Measurements from ENCODE around the gene KCNIP4.
A peak's percentile ranks its signal among the peaks of the same experiment; 100 is the strongest.
"Not testable (repeated sequence)": the region's sequence is repeated elsewhere in the genome, so short reads cannot be mapped to it uniquely, and the experiment has no call there.

Gene KCNIP4

DNA sequence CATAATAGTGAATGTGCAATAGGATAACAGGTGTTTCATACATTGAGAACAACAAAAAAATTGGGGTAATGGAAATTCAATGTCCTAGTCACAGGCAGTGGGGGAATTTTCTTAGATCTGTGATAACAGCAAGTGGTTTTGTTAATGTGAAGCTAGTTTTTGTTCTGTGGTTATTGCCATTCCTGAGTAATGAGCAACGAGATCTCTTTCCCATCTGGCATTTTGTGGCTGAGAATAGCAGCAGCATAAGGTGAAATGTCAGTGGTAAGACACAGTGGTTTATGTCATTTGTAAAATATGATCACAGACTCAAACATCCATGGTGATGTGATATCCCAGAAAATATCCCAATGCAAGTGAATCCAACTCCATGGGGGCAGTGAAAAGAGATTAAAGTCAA lies 497.5 kb downstream of the KCNIP4 start:
- peak; percentile 38 for DNase-seq

DNA sequence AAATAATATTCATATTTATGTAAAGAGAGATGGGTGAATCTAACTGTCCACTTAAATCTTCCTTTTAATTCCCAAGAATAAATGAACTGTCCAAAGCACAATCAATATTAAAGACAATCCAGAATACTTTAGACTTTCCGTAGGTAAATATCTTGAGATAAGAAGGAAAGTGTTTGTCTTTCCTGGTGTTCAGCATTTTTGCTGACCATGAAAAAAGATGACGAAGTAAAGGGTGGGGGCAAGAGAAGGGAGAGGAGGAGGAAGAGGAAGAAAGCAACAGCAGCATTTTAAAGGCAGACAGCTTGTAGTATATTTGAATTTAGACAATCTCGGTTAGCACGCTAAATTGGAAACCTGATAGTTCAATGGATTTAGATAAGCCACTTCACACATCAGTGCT lies 498.2 kb downstream of the KCNIP4 start:
- DNase-seq, result no peak

DNA sequence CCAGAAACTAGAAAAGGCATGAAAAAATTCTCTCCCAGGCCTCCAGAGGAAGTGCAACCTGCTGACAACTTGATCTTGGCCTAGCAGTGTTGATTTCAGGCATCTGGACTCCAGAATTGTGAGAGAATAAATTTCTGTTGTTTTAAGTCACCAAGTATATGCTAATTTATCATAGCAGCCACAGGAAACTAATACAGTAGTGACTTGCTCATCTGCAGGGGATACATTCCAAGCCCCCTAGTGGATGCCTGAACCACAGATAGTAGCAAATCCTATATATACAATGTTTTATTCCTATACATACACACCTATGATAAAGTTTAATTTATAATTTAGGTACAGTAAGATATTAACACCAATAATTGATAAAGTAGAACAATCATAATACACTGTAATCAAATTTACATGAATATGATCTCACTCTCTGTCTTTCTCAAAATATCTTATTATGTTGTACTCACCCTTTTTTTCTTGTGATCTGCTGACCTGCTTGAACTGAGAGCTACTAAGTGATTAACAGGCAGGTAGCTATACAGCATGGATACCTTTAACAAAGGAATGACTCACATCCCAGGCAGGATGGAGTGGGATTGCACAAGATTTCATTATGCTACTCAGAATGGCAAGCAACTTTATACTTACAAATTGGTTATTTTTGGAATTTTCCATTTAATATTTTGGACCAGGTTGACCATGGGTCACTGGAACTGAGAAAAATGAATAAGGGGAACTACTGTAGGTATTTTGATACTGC lies 501.1 kb downstream of the KCNIP4 start:
- no peak for DNase-seq

DNA sequence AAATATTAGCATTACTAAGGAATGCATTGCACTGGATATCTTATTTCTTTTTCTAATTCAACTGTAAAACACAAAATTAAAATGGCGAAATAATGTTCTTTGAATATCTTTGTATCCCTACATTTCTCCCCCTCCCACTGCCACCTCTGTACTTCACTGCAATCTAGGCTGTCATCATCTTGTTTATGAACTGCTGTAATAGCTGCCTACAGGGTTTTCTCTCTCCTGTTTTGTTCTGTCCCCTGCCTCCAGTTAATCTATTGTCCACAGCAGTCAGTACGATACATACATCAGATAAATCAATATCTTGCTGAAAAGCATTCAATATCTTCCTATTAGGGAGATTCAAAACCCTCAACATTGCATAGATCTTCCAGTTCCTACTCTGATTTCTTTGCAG lies 528.4 kb downstream of the KCNIP4 start:
- no peak for DNase-seq

DNA sequence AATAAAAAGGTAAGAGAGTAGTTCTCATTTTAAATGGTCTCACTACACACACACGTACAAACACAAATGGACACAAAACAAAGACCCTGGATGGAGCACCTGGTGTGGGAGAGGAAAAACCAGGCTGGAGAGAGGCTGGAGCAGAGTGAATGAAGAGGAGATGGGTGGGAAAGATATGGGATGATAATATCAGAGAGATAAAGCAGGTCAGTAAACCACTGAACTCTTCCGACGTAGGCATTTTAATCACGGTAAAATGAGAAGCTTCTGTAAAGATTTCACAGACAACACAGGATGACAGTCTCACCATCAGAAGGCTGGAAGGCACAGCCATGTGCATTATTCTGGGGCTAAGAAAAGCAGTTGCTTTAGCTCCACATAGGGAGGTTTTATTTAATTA lies 532.8 kb downstream of the KCNIP4 start:
- DNase-seq, result no peak

DNA sequence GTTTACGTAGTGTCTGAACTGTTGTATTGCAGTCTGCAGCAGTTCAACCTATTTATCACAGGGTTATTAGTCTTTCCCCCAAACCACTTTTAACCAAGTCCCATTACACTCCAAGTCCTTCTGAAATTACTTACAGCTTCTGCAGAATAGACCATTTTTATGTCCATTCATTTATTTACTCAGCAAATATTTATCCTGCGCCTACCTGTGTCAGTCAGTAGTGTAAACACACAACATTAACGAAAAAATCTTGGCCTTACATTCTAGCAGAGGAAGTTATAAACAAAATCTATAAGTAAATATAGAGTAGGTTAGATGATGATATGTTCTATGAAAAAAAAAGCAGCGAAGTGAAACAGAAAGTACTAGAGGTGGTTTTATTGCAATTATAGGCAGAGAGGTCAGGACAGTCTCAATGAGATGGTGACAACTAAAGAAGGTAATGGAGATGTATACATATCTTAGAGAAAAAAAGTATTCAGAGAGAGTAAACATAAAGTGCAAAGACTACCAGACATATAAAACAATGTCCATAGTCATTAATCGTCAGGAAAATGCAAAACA lies 534.7 kb downstream of the KCNIP4 start:
- DNase-seq, result no peak

DNA sequence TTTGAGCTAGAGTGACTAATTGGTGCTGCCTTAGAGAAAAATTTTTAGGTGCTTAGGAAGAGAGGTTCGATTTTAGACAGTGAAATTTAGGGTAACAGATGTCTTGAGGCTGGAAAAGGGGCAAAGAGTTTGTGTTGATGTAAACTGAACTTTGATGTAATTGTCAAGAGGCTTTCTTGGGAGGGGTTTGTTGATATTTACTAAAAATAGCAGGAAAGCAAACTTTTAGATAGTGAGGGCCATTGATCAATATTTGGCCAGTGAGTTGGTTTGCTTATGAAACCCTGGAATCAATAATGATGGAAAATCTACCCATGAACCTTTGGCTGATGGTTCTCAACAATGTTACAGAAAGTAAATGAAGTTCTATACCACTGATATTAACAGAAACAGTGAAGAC lies 537.5 kb downstream of the KCNIP4 start:
- DNase-seq, result no peak

DNA sequence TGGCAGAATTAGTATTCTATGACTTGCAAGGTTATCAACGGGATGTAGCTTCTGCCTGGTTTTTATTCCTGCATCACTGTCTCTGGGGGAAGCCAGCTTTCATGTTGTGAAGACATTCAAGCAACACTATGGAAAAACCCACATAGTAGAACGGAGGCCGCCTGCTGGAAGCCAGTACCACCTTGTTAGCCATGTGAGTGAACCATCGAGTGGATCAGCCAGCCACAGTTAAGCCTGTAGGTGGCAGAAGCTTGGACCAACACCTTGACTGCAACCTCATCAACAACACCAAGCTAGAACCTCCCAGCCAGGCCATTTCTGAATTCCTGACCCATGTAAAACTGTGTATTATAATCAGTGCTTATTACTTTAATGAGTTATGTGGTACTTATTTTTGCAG lies 538.2 kb downstream of the KCNIP4 start:
- no peak for DNase-seq

DNA sequence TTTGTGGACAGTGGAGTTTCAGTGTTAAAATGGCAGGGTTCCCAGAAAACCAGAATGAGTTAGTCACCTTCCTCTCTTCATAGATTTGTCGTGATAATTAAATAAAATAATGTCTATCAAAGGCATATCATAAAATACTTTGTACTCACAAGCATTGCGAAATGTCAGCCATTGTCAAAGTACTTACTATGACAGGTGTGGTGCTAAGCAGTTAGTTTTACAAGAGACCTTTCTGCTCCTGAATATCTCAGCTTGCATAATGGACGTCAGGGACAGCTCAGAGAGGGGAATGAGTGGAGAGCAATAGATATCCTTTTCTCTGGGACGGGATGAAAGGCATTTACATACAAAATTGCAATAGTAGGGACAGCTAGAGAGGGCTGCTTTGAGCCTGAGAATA lies 560.9 kb downstream of the KCNIP4 start:
- no peak for DNase-seq

DNA sequence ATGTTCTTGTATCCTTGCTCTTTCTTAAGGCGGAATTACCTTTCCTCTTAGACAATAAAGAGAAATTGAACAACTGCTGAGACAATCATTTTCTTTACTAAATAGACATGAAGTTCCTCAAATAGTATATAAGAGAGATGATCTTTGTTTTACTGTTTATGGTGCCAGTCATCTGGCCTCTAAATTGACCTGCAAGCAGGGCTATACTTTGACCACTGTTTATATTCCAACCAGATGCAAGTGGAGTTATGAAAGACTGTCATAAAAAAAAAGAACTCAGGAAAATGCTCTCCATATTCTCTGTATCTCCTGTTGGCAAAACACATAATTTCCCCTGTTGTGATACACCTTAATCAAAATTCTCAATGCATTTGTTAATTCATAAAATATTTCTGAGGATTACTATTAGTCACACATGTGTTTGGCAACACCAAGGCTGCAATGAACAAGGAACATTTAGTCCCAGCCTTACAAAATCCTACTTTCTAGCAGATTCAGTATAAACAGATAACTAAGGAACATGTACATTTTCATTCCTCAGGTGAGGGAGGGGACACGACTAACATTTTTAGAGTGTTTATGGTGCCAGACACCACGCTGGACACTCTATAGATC lies 562.3 kb downstream of the KCNIP4 start:
- no peak for DNase-seq

DNA sequence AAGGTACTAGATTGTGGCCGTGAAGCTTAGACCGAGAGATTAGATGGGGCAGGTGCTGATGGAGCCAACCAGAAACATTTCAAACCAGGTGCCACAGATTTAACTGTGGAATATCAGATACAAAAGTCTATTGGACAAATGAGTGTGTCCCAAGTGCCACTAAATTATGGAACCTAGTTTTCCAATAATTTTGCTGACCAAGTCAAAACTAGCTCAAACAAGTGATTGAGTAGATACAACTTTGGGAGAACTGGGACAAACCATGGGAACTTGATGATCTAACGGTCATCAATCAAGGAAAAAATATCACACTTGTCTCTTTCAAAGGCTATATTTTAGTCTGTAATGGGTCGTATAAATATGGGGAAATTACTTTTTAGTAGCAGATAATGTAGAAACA lies 562.9 kb downstream of the KCNIP4 start:
- no peak for DNase-seq

DNA sequence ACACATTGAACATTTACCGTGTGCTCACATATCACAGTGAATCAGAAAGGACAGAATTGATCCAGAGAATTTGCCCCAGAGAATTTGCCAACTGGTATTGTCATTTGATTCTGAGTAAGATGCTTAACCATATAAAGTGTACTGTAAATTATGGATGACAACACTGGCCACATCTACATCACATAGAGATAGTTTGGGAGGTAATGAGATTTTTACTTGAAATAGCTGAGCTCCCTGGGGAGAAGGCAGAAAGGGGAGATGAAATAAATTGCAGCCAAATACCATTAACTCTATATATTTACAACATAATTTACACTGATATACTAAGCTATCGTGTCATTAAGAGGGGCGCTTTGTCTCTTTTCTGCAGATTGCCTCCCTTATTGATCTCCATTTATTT lies 564.0 kb downstream of the KCNIP4 start:
- no peak for DNase-seq

DNA sequence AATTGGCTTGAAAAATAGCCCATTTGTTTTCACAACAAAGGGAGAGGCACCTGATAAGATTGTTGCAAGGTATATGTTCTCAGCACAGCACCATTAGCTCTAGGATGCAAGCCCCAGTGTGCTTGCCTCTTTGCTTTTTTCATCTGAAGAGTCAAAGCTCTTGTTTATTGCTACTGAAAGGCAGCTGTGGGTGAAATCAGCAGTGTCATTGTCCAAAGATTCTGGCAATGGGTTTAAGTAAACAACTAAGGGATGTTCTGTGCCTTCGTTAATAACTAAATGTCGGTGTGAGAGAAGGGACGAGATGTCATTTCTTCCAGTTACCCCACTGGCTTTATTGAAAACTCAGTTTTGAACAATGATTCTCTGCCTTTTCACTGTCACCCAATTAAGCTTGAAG lies 567.7 kb downstream of the KCNIP4 start:
- no peak for DNase-seq

DNA sequence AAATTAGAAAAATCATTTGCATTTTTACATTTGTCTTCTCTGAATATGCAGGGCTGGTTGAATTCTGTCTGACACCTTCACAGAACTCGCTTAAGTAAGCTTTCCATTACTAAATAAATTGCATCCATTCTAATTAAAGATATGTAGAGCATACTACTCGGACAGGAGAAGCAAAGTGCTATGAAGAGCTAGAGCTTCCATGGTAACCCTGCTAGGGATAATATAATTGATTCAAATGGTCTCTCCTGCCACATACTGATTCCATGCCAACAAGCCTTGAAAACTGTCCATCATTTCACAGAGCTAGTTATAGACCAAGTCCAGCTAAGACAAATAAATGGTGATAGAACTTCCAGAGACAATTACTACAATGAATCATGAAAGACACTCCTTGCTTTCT lies 571.5 kb downstream of the KCNIP4 start:
- no peak for DNase-seq

DNA sequence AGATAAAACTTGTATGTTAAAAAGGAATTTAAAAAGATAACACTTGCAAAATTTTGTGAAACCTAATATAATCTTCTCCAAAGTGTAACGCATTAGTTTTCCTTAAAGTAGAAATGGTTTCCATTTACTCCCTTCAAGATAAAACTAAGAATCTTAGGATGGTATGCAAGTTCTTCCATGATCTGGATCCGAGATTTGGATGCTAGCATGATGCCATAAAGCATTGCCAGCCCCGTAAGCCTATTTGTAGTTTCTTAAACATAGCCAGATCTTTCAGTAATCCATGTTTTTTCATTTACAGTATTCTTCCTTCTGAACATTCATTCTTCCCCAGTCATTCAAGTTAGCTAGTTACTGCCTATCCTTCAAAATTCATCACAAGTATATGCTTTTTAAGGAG lies 572.4 kb downstream of the KCNIP4 start:
- no peak for DNase-seq

DNA sequence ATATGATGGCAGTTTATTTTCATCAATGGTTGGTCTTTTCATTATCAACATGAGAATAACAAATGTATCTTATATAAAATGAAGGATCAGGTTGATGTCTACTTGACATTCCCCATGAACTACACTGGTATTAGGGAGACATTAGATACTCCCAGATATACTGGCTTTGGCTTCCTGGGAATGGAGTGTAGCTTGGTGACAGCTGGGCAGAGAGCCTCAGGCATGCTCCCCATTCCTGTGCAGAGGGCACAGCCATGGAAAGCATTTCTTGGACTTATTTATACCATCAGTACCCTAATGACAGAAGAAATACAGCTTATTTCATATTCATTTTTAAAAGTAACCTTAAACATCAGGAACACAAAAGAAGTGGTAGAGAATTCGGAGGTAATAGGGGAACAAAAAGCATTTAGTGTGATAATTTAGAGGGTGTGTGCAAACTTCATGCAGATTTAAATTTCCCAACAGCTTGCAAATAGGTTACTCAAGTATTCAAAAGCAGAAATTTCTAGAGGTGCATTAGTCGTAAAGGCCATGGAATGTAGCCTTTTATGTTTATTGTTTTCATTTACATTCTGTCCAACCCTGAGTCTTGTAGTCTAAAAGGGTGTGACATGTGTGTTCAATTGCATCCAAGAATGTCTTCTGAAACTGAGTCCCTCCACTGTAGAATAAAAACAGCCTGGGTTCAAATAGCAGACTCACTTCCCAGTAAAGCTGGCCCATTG lies 573.8 kb downstream of the KCNIP4 start:
- DNase-seq, result no peak

DNA sequence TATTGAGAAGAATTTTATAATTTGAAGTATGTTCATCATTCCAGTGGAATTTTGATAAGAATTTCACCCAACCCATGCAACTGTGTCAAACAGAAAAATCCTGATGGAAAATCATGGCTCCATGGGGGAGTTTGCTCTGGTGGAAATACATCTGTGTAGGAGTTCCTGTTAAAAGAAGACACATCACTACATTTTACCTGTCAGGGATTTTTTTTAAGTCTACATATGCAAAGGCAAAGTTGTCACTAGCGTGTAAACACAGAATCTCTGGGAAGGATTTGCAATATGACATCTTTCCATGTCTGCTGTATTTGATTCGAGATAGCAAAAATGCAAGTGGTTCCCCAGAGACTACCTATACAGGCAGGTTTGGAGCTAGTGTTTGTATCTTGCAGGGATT lies 581.0 kb downstream of the KCNIP4 start:
- DNase-seq, result no peak

DNA sequence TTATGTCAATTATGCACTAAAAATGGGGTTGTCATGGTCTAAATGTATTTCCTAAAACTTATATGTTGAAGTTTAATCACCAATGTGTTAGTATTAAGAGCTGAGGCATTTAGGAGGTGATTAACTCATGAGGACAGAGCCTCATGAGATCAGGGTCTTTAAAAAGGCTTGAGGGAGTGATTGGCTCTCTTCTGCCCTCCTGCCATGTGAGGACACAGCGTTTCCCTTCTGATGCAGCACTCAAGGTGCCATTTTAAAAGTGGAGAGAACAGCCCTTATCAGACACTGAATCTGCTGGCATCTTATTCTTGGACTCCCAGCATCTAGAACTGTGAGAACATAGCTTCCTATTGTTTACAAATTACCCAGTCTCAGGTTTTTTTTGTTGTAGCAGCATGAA lies 581.7 kb downstream of the KCNIP4 start:
- no peak for DNase-seq

DNA sequence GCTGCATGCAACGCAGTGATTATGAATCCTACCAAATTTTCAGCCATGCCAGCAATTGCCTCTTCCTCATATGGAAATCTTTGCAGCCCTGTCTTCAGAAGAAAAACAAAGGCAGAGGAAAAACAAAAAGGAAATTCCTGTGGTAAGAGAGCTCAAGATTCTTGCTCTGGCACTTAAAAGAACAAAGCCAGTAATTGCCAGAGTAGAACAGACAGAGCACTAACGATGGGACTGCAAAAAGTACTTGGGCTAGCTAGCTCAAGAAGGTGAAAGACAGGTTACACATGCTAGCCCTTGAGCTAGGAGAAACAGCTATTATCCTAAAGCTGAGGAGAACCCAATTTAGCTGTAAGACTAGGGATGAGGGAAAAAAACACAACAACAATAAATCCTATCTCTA lies 582.3 kb downstream of the KCNIP4 start:
- DNase-seq, result no peak

DNA sequence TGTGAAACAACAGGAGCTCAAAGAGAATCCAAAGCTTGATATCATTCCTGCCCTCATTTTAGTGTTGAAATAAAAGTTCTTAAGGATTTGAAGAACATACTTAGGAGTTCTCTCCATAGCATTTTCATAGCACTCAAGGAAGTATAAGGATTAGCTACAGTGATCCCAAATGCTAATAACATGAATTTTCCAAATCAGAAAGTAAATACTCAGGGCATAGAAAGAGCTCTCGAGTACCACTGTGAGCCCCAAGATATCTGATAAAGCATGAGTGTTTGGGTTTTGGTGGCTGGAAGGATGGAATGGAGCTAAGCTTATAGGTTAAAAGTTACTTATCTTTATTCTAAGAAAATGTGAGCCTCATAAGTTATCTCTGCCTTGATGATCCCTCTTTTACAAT lies 584.9 kb downstream of the KCNIP4 start:
- no peak for DNase-seq

DNA sequence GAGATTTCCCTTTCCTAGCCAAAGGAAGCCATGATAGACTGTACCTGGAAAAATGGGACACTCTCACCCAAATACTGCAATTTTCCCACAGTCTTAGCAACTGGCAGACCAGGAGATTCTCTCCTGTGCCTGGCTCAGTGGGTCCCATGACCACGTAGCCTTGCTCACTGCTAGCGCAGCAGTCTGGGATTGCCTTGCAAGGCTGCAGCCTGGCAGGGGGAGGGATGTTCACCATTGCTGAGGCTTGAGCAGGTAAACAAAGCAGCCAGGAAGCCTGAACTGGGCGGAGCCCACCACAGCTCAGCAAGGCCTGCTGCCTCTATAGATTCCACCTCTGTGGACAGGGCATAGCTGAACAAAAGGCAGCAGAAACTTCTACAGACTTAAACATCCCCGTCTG lies 596.2 kb downstream of the KCNIP4 start:
- not testable (repeated sequence) for DNase-seq

DNA sequence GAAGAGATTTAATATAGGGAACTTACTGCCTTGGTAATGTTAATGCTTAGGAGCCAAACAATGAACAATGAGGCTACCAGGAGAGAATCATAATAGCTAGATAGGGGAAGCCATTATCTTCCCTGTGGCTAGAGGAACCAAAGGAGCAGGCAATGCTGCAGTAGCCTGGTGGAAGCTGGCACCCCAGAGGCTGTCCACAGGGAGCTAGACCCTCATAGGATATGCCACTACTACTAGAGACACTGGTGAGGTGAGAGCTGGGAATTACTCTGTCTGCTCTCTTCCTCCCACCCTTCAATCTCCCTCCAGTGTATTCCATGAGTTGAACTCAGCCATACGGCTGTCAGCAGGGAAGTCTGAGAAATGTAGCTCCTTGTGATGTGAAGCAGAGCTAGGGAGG lies 601.4 kb downstream of the KCNIP4 start:
- no peak for DNase-seq

DNA sequence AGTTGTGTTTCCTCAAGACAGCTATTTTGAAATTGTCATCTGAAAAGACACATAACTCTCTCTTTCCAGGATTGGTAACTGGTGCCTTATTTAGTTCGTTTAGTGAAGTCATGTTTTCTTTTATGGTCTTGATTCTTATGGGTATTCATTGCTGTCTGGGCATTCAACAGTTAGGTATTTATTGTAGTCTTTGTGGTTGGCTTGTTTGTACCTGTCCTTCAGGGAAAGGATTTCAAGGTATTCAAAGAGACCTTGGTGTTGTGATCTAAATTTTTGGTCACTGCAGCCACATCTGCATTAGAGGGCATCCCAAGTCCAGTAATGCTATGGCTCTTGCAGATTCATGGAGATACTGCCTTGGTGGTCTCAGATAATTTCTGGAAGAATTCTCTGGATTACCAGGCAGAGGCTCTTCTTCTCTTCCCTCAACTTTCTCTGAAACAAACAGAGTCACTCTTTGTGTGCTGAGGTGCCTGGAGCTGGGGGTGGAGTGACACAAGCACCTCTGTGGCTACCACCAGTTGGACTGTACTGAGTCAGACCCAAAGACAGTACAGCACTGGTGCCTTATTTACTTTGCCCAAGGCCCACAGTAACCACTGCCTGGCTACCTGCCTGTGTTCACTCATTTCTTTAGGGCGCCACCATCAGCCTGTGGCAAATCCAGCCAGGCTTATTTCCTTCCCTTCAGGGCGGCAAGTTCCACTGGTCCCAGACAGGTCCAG lies 620.4 kb downstream of the KCNIP4 start:
- DNase-seq, result no peak

All from fibroblast of upper back skin (primary cell).